GM12872 (cell line): ENCODE results near the gene KDM6B.

Experiments used
- CTCF ChIP-seq: IDR thresholded peaks from 3 replicates; pipeline ENCODE4 v1.5.1; 2011; ENCODE audit warnings: low read depth, mild to moderate bottlenecking, low read length, moderate library complexity; ENCODE audit not compliant: insufficient read depth

The KDM6B gene

GRCh38 chr17:7839876-7840261 is 5.9 kb downstream of the KDM6B start:
- no peak for TF ChIP-seq CTCF

- TF ChIP-seq CTCF, result no peak
These were observed 6.4 kb downstream of the KDM6B start for GRCh38 chr17:7840441-7840840.

GRCh38 chr17:7840875-7841274 is 6.9 kb downstream of the KDM6B start:
- no peak for TF ChIP-seq CTCF

GRCh38 chr17:7841396-7841914 is 7.4 kb downstream of the KDM6B start:
- TF ChIP-seq CTCF, result 0 out of 3 replicates have a peak, but pooled peaks have one; percentile 3

- TF ChIP-seq CTCF, result no peak
These were observed 7.9 kb downstream of the KDM6B start for GRCh38 chr17:7841915-7842379.

GRCh38 chr17:7842380-7843256 is 8.6 kb downstream of the KDM6B start:
- no peak for TF ChIP-seq CTCF

GRCh38 chr17:7843257-7843535 is 9.2 kb downstream of the KDM6B start:
- no peak for TF ChIP-seq CTCF
